ENCODE measurements around the gene GAS6.
"Not testable (repeated sequence)": the region's sequence is repeated elsewhere in the genome, so short reads cannot be mapped to it uniquely, and the experiment has no call there.

The GAS6 gene

DNA sequence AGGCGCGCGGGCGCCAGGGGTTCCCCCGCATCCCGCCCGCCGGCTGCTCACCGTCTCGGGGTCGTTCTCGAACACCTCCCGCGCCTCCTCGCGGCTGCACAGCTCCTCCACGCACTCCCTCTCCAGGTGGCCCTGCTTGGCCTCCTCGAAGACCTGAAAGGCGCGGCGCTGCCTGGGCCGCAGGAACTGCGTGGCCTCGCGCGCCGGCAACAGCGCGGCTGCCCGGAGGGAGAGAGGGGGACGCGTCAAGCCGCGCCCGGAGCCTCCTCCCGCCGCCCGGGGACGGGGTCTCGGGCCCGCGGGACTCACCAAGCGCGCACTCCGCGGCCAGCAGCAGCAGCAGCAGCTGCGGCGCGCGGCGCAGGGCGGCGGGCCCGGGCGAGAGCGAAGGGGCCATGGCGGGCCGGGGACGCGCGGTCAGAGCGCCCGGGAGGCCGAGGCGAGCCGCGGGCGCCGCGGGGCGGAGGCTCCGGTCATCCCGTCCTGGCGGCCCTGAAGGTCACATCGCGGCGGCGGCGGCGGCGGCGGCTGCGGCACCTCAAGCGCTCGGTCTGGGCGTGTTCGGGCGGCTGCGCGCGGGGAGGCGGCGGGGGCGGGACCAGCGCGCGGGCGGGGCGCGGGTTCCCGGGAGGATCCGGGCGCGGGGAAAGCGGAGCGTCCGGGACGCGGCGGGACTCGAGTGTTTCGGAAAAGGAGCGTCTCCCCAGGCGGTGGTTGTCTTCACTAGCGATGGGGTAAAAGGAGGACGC, at the start of gene GAS6:
Gene GAS6, minus strand, starts transcription at position 553 of the 749 bp plus-strand sequence. Its CDS starts 156 bp downstream, at position 397.
- no peaks in the 10 kb centered on the region for H3K9me2 ChIP-seq (replicated peaks; ENCODE audit: insufficient read depth, low read length)
- peak within 1 kb of the TSS; percentile 85 for H3K4me3 ChIP-seq (ENCODE audit: low read length)
- H3K9ac ChIP-seq (ENCODE audit: low read length): peak within 1 kb of the TSS; percentile 98
- H3K27ac ChIP-seq (ENCODE audit: low read length): peak within 1 kb of the TSS; percentile 98
- H3K79me2 ChIP-seq (ENCODE audit: low read length): peaks cover 58% of the 10 kb centered on the region
- peaks cover 51% of the 10 kb centered on the region for H3F3A ChIP-seq (ENCODE audit: insufficient read depth, low read length)
- no peaks in the 10 kb centered on the region for H3K27me3 ChIP-seq (replicated peaks; ENCODE audit: insufficient read depth, low read length)
- no peaks in the 10 kb centered on the region; the same call in 1 of the 2 replicates for H3K36me3 ChIP-seq (replicated peaks; ENCODE audit: insufficient read depth, low read length)
- peak; percentile 69 for DNase-seq
- peak within 1 kb of the TSS; percentile 54 for H2AFZ ChIP-seq (ENCODE audit: low read length)
- H3K4me2 ChIP-seq (ENCODE audit: low read depth, low read length): peak within 1 kb of the TSS; percentile 97
- no peaks in the 10 kb centered on the region for H3K9me3 ChIP-seq (replicated peaks; ENCODE audit: insufficient read depth, low read length)
- peaks cover 25% of the 10 kb centered on the region for H3K4me1 ChIP-seq (ENCODE audit: low read length)
- TF ChIP-seq EZH2 (optimal IDR thresholded peaks at IDR 0.05; ENCODE audit: low read depth, low read length): no peak
- TF ChIP-seq CTCF (IDR thresholded peaks at IDR 0.05; ENCODE audit: low read length): no peak; the same call in 1 of the 2 replicates
- TF ChIP-seq EZH2phosphoT487 (IDR thresholded peaks at IDR 0.05; ENCODE audit: low read length): no peak
- H4K20me1 ChIP-seq (ENCODE audit: insufficient read depth, low read length): no peaks in the 10 kb centered on the region

DNA sequence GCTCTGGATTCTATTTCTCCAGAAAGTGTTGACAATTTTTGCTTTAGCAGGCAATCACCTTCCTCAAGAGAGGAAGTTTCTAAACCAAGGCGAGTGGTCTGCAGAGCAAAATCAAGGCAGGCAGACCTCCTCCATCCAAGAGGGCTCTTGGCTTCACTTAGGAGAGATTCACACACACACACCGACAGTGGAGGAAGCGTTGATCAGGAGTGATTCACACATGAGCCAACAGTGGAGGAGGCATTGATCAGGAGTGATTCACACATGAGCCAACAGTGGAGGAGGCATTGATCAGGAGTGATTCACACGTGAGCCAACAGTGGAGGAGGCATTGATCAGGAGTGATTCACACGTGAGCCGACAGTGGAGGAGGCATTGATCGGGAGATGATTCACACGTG, 49.5 kb upstream of the GAS6 start:
- Histone ChIP-seq H3F3A (ENCODE audit: insufficient read depth, low read length) (0 out of 2 replicates have a peak, but pooled peaks cover 15% of the 10 kb centered on the region), H3K4me1 (ENCODE audit: low read length) (peaks cover 26% of the 10 kb centered on the region)
- H3K4me2 ChIP-seq (ENCODE audit: low read depth, low read length); H3K9me3 ChIP-seq (replicated peaks; ENCODE audit: insufficient read depth, low read length); H3K9ac ChIP-seq (ENCODE audit: low read length); H3K36me3 ChIP-seq (replicated peaks; ENCODE audit: insufficient read depth, low read length); H2AFZ ChIP-seq (ENCODE audit: low read length); H3K4me3 ChIP-seq (ENCODE audit: low read length); H3K9me2 ChIP-seq (replicated peaks; ENCODE audit: insufficient read depth, low read length); H3K27me3 ChIP-seq (replicated peaks; ENCODE audit: insufficient read depth, low read length); H3K79me2 ChIP-seq (ENCODE audit: low read length); H3K27ac ChIP-seq (ENCODE audit: low read length); H4K20me1 ChIP-seq (ENCODE audit: insufficient read depth, low read length); DNase-seq: not testable (repeated sequence)

GRCh38 chr13:113912596-113912995, 48.7 kb upstream of the GAS6 start:
- H3K27ac ChIP-seq (ENCODE audit: low read length): peak overlapping the region; percentile 33; the same call in 1 of the 2 replicates
- peak; percentile 69 for DNase-seq
- no peaks in the 10 kb centered on the region for H4K20me1 ChIP-seq (ENCODE audit: insufficient read depth, low read length)

More at GRCh38 chr13:113912596-113912995, 48.7 kb upstream of the GAS6 start:
- H3K4me2 ChIP-seq (ENCODE audit: low read depth, low read length): peak overlapping the region; percentile 0; the same call in 1 of the 2 replicates
- H3K4me1 ChIP-seq (ENCODE audit: low read length): peaks cover 34% of the 10 kb centered on the region
- H3K9me3 ChIP-seq (replicated peaks; ENCODE audit: insufficient read depth, low read length): no peaks in the 10 kb centered on the region
- no peak overlapping the region for H3K9ac ChIP-seq (ENCODE audit: low read length)
- no peaks in the 10 kb centered on the region for H3K9me2 ChIP-seq (replicated peaks; ENCODE audit: insufficient read depth, low read length)
- H3K79me2 ChIP-seq (ENCODE audit: low read length): no peaks in the 10 kb centered on the region
- peaks cover 23% of the 10 kb centered on the region for H3F3A ChIP-seq (ENCODE audit: insufficient read depth, low read length)
- H3K27me3 ChIP-seq (replicated peaks; ENCODE audit: insufficient read depth, low read length): no peaks in the 10 kb centered on the region
- H3K36me3 ChIP-seq (replicated peaks; ENCODE audit: insufficient read depth, low read length): no peaks in the 10 kb centered on the region
- TF ChIP-seq EZH2 (optimal IDR thresholded peaks at IDR 0.05; ENCODE audit: low read depth, low read length): no peak
- TF ChIP-seq CTCF (IDR thresholded peaks at IDR 0.05; ENCODE audit: low read length): no peak
- no peak overlapping the region for H2AFZ ChIP-seq (ENCODE audit: low read length)
- H3K4me3 ChIP-seq (ENCODE audit: low read length): no peak overlapping the region
